NT2/D1 (cell line): ENCODE data around the gene FES.

Experiments
- SUZ12 ChIP-seq: IDR thresholded peaks from 2 replicates; pipeline ENCODE4 v1.6.1; 2011; ENCODE audit not compliant: insufficient read length, insufficient read depth; ENCODE audit errors: extremely low read depth
- YY1 ChIP-seq: IDR thresholded peaks from 2 replicates; pipeline ENCODE4 v1.6.1; 2011; ENCODE audit not compliant: insufficient read length, insufficient read depth
- ZNF274 ChIP-seq: IDR thresholded peaks from 2 replicates; pipeline ENCODE4 v1.6.1; 2011; ENCODE audit warnings: mild to moderate bottlenecking, low read depth, low read length

DNA sequence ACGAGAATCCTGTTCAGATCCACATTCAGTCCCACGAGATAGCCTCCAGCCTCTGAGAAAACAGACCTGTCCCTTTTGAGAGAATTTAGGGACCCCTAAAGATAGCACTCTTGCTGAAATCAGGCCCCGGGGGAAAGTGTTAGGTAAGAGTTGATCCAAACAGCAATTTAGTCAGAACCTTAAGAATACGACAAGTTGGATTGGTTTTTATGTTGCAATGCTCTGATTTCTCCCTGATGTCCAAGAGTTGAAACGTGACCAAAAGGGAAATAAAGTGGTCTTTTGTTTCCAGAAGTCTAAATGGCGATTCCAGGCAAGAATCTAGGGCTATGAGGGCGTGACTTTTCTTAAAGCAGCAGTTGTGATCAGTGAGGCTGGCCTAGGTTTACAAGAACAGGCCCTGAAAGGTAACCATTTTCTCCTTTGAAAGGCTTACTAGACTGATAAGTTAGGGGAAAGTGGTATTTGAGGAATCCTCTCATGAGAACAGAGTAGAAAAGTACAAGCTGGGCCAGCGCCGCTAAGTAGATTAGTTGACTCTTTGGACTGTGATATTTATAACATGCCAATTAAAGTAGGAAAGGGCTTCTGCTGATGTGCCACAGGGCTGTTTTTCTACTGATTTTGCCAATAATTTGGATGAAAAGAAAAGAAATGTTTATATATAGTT is 23.7 kb downstream of the FES start:
- no peak for TF ChIP-seq YY1
- TF ChIP-seq ZNF274: no peak
- TF ChIP-seq SUZ12: no peak
